ENCODE data around the gene KLHL17.

The KLHL17 gene

DNA sequence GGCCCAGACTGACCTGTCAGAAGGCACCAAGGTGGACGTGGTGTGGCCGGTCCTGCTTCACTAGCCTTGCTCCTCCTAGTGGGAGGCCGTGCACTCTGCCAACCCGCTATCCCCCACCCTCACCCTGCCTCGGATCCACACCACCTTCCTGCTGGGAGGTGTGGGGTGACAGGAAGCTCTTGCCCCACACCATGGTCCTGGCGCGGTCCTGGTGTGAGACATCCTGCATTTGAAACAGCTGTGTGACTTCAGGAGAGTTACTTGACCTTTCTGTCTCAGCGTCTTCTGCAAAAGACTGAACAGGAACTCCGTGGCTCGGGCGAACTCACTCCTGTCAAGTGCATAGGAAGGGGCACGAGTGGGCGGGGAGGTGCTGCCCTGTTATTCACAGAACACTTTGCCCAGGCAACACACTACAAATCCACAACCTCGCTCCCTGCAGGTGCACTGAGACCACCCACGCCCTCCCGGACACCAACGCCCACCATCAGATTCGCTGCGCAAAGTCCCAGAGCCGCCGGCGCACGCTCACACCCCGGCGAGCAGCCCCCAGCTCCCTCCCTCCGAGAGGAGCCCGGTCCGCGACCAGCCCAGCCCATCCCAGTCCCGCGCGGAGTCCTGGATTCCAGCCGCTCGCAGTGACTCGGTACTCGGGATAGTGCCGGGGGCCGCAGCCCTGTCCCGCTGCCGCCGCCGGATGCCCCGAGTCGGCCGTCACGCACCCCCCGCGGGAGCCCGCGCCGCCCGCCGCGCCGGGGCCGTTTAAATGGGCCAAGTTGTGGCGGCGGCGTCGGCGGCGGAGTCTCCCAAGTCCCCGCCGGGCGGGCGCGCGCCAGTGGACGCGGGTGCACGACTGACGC, 37.0 kb upstream of the KLHL17 start, which contains the start of gene SAMD11:
Gene SAMD11 (plus strand): TSS at position 793 of the 860 bp plus-strand sequence. CDS start 509 bp downstream, outside the sequence.
- DNase-seq (ENCODE audit: low read depth): peak; percentile 48

DNA sequence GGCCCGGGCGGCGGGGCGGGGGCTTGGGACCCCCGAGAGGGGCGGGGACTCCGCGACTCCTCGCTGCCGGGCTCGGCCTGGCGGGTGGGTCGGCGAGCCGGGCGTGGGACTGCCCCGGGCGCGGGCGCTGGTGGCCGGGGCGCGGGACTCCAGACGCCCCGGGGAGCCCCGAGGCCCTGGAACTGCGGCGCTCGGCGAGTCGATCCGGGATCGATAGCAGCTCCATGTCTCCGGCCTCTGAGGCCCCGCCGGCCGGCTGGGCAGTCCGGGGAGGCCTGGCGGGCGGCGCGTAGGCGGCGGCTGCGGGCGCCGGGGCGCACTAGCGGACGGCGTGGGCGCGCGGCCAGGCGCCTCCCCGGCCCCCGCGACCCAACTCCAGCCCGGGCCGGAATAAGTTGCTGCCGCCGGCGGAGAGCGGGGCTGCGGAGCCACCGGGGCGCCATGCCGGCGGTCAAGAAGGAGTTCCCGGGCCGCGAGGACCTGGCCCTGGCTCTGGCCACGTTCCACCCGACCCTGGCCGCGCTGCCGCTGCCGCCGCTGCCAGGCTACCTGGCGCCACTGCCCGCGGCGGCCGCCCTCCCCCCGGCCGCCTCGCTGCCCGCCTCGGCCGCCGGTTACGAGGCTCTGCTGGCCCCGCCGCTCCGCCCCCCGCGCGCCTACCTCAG, 36.3 kb upstream of the KLHL17 start:
- no peak for DNase-seq (ENCODE audit: low read depth)

DNA sequence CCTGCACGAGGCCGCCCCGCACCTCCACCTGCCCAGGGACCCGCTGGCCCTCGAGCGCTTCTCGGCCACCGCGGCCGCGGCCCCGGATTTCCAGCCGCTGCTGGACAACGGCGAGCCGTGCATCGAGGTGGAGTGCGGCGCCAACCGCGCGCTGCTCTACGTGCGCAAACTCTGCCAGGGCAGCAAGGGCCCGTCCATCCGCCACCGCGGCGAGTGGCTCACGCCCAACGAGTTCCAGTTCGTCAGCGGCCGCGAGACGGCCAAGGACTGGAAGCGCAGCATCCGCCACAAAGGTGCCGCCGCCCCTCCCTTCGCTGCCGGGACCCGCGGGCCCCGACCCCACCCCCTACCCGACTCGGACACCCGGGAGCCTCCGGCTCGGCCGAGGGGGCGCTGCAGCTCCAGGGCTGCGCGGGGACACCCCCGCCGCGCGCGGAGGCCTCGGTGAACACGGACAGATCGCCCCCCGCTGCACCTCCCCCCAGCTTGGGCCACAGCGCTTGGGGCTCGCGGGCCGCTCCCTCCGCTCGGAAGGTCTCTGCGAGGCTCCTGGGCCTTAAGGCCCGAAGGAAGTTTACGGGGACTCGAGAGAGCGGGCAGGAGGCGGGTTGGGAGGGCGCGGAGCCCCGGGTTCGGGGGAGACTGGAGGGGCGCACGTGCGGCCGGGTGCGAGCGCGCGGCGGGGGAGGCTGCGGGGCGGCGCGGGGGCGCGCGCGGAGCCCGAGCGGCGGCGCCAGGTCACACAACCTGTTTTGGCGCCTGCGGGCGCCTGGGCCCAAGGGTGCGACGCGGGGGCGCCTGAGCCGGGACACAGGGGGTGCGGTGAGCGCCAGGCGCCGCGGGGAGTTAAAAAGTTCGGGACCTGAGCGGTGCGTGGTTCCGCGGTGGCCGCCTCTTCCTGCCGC, 35.5 kb upstream of the KLHL17 start:
- no peak for DNase-seq (ENCODE audit: low read depth)

DNA sequence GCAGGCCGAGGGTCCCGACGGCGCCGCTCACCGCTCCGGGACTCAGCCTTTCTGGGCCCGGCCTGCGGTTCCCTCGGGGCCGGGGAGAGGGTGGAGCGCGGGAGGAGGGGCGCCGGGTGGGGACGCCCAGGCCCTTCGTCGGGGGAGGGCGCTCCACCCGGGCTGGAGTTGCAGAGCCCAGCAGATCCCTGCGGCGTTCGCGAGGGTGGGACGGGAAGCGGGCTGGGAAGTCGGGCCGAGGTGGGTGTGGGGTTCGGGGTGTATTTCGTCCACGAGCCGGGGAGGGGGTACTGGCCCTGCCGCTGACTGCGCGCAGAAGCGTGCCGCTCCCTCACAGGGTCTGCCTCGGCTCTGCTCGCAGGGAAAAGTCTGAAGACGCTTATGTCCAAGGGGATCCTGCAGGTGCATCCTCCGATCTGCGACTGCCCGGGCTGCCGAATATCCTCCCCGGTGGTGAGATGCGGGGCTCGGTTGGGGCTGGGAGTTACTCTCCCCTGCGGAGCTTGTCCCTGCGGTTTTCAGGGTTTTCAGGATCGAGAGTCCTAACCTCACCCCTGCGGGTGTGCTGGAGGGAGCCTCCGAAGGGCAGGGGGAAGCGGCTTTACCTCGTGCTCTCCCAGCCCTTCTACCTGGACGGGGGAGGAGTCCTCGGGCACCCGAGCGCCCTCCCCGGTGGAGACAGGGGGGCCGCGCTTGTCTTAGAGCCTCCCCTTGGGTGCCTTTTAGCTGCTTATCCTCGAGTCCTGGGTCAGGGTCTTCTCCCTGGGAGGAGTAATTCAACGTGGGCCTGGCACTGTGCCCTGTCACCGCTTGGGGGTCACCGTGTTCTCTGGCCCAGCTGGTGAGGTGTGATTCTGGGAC, 34.6 kb upstream of the KLHL17 start:
- no peak for DNase-seq (ENCODE audit: low read depth)

DNA sequence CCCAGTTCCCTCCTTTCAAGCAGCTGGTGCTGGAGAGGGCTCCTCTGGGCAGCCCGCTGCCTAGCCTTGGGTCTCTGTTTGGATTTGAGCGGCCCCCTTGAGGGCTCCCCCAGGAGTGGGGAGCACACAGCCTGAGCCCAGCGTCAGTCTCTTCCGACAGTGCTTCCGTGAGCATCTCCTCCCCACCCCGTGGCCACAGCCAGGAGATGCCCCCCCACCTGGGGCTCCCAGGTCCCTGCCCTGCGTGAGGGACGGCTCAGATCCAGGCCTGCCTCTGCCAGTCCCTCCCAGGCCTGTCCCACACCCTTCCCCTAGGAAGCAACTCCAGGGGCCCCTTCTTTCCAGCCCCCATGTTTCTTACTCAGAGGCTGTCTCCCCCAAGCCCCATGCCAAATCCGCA, 33.1 kb upstream of the KLHL17 start:
- DNase-seq (ENCODE audit: low read depth): no peak

DNA sequence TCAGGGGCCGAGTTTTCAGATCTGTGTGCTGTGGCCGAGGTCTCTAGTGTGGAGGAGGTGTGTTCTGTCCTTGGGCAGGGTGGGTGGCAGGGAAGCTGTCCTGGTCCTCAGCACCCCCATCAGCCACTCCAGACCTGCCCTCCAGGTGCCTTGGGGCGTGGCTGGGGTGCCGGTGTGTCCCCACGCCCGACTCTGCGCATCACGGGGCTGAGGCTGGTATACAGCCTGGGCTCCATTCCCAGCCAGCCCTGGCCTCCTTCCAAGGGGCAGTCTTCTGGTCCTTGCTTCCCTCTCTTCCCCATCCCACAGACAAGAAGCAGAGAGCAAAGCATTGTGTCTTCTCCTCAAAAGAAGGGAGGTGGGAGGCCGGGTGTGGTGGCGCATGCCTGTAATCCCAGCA, 32.6 kb upstream of the KLHL17 start:
- no peak for DNase-seq (ENCODE audit: low read depth)

DNA sequence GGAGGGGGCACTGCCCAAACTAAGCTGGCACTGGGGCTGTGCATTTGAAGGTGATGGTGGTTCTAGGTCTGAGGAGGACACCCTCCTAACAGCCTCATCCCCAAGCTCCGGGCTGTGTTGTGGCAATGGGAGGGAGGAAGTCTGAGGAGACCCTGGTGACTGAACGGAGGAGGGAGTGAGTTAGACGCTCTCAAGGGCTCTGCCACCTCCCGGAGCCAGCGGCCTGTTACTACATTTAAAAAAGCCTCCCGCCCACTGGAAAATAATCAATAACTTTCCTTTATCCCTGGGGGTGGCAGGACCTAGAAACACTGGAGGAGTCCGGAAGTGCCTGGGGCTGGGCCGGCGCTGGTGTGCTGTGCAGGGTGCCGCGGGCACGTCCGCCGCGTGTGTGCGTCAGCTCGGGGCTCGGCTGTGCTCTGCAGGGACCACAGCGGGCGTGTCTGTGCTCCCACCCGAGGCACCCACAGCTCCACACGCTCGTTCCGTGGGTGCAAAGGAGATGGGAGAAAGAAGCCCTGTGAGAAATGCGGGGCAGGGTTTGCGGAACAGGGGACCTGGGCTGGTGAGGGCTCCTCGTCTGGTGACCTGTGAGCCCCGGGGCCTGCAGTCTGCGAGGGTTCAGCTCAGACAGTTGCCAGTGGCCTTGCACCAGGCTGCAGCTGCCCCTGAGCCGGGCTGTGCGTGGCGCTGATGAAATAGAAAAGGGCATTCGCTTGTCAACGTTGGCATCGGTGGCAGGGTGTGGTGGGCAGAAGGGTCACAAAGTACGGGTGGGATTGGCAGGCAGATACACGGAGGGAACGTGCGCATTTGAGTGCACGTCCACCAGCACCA, 31.3 kb upstream of the KLHL17 start:
- DNase-seq (ENCODE audit: low read depth): no peak

DNA sequence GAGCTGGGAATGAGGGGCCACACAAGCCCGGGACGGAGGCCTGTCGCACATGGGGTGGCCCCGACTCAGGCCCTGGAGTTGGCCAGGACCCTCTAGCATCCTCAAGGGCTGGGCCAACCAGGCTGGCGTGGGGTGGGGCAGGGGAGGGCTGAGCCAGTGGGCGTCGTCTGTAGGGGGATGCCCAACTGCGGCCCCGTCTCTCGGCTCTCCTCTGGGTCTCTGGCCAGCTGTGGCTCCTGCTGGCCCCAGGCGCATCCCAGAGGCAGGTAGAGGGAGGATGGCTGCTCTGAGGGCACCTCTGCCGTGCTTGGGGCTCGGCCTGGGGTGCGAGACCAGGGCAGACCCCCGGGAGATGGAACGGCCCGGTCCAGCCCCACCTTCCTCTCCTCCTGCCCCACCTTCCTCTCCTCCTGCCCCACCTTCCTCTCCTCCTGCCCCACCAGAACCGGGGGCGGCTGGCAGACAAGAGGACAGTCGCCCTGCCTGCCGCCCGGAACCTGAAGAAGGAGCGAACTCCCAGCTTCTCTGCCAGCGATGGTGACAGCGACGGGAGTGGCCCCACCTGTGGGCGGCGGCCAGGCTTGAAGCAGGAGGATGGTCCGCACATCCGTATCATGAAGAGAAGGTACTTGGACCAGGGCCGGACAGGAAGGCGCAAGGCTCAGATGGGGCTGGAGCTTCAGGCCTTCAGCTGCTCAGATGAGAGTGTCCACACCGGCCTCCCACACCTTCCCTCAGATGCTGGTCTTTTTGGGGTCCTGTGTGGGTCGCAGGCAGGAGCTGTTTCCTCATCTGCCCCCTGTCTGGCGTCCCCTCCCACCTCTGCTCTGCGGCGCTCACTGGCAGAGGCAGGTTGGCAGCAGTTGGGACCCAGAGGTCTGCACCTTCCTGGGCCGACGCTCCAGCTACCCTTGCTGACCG, 30.4 kb upstream of the KLHL17 start:
- DNase-seq (ENCODE audit: low read depth): no peak

DNA sequence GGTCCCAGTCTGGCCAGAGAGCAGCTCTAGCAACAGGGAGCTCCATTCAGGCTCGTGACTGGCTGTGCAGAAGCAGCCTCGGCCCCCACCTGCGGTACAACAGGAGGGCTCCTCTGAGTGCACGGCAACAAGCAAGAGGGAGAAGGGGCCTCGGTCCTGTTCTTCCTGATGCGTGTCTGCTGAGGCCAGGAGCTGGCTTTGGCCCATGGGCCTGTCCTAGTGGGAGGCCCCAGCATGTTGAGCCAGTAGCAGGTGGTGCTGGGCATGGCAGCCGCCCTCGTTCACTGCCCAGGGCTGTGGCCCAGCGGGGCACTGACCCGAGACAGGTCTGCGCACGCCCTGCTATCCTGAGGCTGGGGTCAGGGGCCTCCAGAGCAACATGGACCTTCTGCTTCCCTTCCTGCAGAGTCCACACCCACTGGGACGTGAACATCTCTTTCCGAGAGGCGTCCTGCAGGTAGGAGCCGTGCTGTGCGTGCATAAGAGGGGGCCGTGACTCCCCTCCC, 29.7 kb upstream of the KLHL17 start:
- no peak for DNase-seq (ENCODE audit: low read depth)

DNA sequence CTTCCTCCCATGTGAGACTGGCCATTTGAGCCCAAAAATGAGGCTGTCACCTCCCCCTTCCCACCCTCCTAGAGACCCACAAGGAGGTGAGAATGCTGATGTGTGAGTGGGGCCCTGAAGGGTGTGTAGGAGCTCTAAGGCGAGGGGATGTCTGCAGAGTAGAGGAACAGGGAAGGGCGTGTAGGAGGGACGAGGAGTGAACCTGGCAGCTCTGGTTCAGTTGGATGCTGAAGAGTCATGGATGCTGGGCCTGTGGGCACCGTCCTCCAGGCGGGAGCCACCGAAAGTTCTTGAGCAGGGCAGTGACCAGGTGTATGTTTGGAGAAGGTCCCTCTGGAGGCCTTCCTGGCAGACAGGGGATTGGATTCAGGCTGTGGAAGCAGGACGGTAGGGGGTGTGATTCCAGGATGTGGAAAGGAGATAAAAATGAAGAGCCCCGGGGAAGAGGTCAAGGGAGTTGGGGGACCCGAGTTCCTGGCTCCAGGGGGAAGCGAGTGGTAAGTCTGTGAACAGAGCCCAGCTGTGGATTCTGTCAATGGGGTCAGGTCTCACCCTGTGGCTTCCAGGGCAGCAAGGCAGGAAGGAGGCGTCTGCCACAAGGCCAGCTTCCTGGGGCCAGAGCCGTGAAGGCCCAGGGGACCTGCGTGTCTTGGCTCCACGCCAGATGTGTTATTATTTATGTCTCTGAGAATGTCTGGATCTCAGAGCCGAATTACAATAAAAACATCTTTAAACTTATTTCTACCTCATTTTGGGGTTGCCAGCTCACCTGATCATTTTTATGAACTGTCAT, 28.8 kb upstream of the KLHL17 start:
- no peak for DNase-seq (ENCODE audit: low read depth)

DNA sequence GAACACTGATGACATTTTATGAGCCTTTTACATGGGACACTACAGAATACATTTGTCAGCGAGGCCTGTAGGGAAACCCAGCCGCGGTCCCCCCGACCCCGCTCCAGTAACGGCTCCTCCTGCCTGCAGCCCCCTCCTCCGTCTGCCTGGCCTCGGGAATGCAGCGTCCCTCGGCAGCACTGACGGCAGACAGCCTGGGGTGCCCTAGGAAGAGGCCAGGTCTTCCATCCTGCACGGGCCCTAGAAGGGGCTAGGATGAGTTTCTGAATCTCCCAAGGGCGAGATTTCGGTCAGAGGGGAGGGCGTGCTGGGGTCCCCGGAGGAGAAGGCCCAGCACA, 28.2 kb upstream of the KLHL17 start:
- no peak for DNase-seq (ENCODE audit: low read depth)

DNA sequence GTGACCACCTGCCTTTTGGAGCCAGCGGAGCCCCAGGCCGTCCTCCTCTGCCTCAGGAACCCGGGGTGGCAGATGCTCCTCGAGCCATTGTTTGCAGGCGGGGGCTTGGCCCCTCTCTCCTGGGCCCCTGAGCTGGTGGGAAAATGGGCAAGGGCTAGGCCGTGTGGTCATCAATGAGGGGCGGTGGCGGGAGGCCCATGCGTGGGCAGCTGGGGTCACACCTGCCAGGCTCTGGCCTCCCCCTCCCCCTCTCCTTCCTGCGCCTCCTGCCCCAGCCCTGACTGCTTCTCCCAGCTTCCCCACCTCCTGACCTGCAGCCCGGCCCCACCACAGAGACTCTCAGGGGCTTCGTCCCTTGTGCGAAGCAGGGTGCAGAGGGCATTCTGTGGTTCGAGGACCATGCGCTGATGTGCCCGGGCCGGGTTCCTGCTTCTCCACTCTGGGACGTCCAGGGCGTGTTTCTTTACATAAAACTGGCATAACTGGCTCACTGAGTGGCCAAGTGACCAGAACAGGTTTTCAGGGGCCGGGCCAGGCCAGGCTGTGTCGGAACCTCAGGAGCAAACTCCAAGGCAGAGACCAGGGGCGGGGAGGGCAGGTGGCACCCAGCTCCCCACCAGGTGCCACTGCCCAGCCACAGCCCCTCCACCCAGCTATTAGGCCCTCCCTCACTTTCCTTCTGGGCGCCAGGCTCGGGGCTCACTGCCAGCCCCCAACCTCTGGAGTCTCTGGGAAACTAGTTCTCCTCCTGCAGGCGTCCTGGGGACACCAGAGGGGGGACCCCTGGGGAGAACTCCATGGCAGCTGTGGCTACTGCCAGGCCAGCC, 27.4 kb upstream of the KLHL17 start:
- no peak for DNase-seq (ENCODE audit: low read depth)

DNA sequence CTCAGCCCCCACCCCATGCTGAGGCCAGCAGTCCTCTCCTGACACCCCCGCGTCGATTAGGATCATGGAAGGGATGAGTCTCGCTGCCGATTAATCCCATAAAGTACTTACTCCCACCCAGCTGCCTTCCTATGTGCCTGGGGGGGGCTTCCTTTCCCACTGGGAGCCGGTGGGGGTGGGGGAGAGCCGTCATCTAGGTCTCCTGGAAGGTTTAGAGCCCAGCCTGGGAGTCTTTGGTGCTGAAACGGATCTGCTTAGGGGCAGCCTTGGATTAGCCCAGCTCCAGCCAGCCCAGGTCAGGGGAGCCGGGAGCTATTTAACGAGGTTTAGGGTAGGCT, 26.8 kb upstream of the KLHL17 start:
- DNase-seq (ENCODE audit: low read depth): no peak

DNA sequence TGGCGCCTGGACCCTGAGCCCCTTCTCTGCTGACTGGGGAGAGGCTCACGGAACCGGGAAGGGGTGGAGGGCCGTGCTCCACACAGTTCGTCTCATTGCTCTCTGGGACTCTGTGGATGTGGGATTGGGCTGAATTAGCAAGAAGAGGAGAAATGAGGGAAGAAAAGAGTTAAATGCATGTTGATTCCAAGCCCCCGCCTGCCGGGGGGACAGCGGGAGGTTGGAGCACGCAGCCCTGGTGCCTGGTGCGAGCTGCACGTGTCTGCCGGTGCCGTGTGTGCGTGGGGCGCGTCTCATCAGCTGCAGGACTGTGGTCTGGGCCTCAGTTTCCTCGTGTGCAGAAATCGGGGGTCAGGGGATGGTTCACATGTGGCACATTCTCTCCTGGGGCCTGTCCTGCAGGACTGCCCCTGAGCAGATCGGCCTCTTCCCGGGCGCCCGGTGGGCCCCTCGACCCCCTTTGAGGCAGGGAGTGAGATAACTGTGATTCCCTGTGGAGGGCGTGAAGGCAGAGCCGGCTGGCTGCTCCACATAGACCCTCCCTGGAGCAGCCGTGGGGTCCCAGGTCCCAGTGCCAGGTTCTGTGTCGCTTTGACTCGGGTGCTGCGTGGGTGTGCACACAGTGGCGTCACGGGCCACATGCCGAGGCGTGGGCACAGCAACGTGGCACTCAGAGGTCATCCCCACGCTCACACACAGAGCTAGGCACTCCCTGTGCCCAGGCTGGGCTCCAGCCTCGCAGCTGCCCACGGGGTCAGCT, 25.2 kb upstream of the KLHL17 start:
- DNase-seq (ENCODE audit: low read depth): no peak

DNA sequence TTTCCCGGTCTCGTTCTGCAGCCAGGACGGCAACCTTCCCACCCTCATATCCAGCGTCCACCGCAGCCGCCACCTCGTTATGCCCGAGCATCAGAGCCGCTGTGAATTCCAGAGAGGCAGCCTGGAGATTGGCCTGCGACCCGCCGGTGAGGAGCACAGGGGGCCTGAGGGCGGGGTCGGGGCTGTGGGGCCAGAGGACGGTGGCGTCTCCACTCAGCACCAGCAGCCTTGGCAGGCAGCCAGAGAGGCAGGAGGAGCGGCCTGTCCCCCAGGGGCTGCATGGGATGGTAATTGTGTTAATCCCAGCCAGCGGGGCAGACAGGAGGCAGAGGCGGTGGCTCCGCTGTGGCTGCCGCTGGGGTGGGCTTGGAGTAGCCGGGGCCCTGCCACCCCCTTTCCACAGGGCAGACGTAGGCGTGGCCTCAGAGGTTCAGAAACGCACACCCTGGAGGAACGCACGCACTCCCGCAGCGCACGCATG, 24.6 kb upstream of the KLHL17 start:
- DNase-seq (ENCODE audit: low read depth): no peak

DNA sequence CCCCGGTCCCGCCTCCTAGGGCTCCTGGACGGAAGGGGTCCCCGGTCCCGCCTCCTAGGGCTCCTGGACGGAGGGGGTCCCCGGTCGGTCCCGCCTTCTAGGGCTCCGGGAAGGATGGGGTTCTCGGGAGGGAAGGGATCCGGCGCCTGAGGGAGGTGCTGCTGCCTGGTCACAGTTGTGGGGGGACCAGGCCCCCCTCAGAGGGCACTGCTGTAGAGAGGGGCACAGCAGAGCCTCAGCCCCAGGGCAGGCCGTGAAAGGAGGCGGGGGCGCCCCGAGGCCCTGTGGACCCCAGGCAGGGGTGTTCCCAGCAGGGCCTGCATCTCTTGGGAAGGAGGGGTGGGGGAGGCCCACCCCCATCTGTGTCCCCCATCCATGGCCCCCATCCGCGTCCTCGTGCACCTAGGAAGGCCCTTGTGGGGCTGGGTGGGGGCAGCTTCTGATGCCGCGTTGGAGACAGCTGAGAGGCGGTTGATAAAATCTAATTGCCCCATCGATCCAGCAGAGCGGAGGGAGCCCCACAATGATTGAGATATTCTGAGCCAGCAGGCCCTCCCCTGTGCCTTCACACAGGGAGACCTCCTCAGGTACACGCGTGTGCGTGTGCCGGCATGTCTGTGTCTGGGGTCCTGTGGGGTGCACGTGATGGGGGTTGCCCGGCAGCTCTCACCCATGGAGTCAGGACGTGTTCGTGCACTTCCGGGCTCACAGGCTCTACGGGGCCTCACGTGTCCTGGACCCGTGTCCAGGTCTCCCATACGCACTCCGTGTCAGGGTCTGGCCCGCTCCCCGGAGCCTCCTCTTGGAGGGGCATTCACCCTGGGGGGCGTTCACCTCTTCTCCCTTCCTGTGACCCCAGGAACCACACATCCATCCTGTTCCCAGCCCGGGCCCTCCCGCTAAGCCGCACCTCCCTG, 23.8 kb upstream of the KLHL17 start:
- DNase-seq (ENCODE audit: low read depth): no peak

Measured in T-helper 22 cell (primary cell).